T-helper 2 cell treated with Interferon-gamma antibody and Interleukin-4, amounts not matched to agents 100 ng/mL and 5 ng/mL, for 36 hours (primary cell): ENCODE results near the gene COL4A6. TPM values are rescaled to one million over a fixed set of nuclear protein-coding genes. Genes with fewer than 3 reads are reported as not detected.

ENCODE experiments used
- intact Hi-C: fragments of 100-400 bp; cut with micrococcal nuclease; formaldehyde crosslinking; loops from one replicate; pipeline ENCODE4 v1.15.1; 2023
- total RNA-seq: library from RNA; stranded (reverse); gene quantifications from 2 replicates; pipeline ENCODE4 v1.2.3, GENCODE V29; 2022

The COL4A6 gene
- total RNA-seq, 1 donor from 2014 or later: not detected

- intact Hi-C loops: no loop called here
Measured at GRCh38 chrX:108160309-108160708, 277.9 kb downstream of the COL4A6 start.

GRCh38 chrX:108159028-108159670 is 279.1 kb downstream of the COL4A6 start:
- intact Hi-C loops: no loop called here

GRCh38 chrX:108157628-108158027 is 280.6 kb downstream of the COL4A6 start:
- intact Hi-C loops: no loop called here

- intact Hi-C loops: no loop called here
Measured at GRCh38 chrX:108156934-108157466, 281.2 kb downstream of the COL4A6 start.

DNA sequence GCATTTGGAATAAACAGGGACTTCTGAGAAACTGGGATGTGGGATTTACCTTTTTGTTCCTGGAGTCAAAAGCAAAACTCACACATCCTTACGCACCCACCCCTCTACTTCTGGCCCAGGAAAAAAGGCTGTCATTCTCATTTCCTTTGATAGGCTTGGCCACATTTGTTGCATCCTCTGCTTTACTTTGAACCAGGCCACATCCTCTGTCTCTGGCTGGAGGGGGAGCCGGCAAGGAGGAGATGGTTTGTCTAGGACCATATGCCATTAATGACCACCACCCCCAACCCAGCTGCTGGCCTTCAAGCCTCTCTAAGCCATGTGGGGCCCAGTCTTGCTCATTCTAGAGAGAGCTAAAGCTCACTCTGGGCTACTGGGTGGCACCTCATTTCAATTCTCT is 282.1 kb downstream of the COL4A6 start:
- intact Hi-C loops: no loop called here

DNA sequence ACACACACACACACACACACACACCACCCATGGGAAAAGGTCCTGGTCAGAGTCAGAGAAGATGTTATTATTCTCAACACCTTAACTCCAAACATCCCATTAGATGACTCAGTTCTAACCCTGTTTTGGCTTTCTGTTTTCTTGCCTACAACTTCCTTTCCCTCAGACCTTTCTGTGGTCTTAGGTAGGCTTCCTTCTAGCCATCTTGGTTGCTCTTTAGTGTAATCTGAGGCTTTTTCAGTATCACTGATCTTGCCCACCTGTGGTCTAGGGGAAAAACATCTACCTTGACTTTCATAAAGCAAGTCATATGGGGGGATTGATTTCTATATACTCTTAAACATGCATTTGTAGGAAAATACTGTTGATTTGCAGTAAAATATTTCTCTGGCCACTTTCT is 289.7 kb downstream of the COL4A6 start:
- intact Hi-C loops: no loop called here

DNA sequence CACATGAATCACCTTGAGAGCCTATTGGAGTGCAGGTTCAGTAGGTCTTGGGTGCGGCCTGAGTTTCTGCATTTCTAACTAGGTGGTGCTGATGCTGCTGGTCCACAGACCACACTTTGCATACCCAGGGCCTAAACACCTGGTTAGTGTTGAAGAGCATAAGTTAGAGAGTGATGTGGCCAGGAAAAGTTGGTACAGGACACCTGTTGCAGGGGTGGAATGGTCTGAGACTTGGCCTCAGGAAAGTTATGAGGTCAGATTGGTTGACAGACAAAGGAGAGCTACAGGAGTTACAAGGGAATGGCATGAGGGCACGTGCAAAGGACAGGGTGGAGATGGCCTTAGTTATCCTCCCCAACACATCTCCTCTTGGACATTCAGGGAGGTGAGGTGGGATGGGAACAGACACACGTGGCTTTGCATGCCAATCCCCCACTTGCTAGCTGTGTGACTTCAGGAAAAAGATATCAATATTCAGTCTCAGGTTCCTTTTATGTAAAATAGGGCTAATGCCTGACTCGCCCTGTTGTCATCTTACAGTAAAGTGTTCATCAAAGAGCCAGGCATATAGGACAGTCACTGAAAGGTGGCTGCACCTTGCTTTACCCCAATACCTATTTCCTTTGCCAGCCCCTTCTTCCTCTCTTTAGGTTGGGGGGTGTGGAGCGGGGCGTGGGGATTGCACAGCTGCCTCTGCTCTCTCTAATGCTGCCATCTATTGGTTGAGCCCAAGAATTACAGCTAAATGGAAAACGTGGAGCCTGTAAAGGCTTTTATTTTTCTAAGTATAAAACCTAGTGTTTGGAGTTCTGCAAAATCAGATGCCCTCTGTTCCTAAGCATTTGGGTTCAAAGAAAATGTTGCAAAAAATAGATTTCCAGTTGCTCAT is 299.2 kb downstream of the COL4A6 start:
- intact Hi-C loops: loop anchor here (1.0 kb wide), 1 partner anchor 119 kb away; no protein-coding TSS in a partner anchor

DNA sequence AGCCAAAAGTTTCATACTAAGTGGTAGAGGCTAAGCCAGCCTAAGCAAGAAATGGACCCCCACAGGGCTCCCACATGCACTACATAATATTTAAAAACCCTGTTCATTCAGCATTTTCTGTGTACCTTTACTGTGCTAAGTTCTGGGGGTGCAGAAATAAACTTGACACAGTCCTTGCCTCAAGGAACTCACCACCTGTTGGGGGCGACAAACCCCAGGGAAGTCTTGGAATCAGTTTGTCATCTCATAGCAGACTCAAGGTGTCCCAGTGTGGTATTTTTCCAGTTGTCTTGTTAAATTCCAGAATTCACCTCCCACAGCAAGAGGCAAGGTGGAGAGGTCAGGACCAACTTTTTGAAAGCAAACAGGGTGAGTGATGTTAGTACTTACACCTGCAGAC is 303.5 kb downstream of the COL4A6 start:
- intact Hi-C loops: no loop called here

- intact Hi-C loops: no loop called here
Measured at GRCh38 chrX:108132876-108133275, 305.3 kb downstream of the COL4A6 start.

GRCh38 chrX:108132034-108132433 is 306.2 kb downstream of the COL4A6 start:
- intact Hi-C loops: no loop called here

DNA sequence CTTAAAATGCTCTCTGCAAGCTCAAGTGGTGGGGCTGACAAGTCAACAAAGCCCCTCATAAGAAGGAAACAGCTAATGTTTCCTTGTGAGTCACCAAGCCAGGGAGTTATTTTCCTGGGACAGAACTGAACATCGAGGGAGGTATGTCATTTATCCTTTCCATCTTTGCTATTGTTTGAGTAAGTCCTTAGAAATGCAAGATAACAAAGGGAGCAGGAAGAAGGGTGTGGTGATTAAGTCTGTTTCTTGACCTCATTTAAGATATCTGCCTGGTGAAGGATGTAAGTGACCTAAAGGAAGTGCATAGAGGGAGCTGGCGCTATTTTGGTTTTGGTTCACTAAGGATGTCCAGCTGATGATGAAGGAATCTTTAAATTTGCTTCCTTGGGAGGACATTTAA is 306.8 kb downstream of the COL4A6 start:
- intact Hi-C loops: no loop called here

- intact Hi-C loops: no loop called here
Measured at GRCh38 chrX:108130889-108131288, 307.3 kb downstream of the COL4A6 start.

DNA sequence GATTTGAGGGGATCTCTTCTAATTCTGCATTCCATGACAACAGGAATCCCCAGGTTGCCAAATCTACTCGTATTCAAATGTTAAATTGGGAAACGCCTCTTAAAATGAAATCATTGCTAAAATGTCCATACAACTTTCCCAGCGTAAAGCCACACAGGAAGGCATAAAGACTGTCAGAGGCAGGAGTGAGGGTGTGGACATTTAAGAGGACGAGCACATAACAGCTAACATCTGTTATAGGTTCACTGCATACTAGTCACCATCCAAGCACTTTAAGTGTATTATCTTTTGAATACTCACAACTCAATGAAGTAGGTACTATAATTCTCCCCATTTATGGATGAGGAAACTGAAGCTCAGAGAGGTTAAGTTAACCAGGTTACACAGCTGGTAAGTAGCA is 311.1 kb downstream of the COL4A6 start:
- intact Hi-C loops: no loop called here

DNA sequence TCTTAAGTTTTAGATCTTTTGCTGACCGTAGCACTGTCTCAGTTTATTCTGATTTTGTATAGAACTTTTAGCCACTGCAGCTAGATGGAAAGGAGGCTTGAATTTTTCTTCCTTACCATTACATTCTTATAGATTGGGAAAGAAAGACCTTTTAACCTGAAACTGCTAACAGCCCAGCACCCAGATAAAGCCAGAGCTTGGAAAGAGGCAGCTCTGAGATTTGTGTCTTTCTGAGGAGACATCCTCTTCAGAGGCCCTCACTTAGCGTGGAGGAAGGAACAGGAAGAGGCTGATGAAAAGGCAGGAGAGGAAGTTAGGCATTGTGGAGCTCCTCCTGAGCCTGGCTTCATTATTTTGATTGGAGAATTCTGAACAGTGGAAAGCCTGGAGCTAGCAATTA is 311.6 kb downstream of the COL4A6 start:
- intact Hi-C loops: no loop called here

DNA sequence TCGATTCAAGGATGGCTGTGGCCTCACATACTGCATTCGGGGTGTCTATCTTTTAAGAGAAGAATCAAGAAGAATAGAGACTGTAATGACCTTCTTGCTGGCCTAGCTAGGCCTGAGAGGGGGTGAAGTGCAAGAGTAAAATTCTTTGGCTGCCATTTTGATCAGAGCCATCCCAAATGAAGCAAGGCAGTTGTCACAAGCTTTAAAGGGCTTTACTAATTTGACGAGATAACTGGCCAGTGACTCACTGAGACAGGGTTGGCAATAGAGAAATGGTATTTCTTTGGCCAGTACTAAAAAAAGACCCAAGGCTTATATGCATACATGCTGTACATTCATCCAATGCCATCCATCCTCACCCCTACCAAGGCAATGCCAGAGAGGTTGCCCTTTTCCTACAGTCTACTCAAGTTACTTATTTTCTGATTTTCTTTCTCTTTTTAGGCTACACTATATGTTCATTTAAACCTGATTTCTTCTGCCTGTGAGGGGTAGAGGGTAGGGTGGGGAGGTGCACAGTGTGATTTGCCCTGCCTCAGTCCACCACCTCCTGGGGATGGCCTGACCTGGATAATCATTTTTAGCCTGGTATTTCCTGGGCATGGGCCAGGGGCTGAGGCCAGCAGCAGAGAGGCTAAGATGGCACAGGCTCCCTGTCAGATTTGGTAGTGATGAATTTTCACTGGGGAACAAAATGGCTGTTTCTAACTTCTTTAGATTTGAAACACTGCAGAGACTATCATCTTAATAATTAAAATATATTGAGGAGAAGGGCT is 314.4 kb downstream of the COL4A6 start:
- intact Hi-C loops: no loop called here

GRCh38 chrX:108122748-108123147 is 315.5 kb downstream of the COL4A6 start:
- intact Hi-C loops: no loop called here

- intact Hi-C loops: no loop called here
Measured at GRCh38 chrX:108121291-108121690, 316.9 kb downstream of the COL4A6 start.

- intact Hi-C loops: no loop called here
Measured at GRCh38 chrX:108117988-108118387, 320.2 kb downstream of the COL4A6 start.

DNA sequence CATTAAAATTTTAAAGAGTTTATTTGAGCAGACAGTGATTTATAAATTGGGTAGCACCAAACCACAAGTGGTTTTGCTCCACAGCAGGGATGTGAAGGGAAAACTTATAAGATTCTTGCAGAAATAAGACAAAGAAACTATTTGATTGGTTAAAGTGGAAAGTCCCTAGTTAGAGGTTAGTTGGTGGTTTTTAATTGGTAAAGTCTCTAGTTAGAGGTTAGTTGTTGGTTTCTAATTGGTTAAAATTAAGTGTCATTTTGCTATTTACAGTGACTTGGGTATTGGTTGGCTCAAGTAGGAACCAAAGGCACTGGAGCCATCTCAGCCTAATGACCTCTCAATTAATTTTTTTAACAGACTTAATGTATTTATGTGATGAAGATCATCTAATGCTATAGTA is 323.7 kb downstream of the COL4A6 start:
- intact Hi-C loops: no loop called here
